Peyer's patch (tissue), 4 donors: ENCODE measurements around the gene TTC21A. TPM values are rescaled to one million over a fixed set of nuclear protein-coding genes. Genes with fewer than 3 reads are reported as not detected.

Experiments used
- DNase-seq, 3 donors: peaks; one replicate each; pipeline ENCODE4 v3.0.0-alpha.2; 2017 to 2019
- H3K27ac ChIP-seq, 4 donors: fragments of 200-600 bp; sonication (generic); one replicate each; pipeline ENCODE4 v1.5.1; 2016 to 2019
- H3K27me3 ChIP-seq, 2 donors: fragments of 200-600 bp; sonication (generic); one replicate each; pipeline ENCODE4 v1.5.1; 2019
- H3K36me3 ChIP-seq, 3 donors: fragments of 200-600 bp; sonication (generic); one replicate each; pipeline ENCODE4 v1.5.1; 2016 to 2019
- H3K4me1 ChIP-seq, 4 donors: fragments of 200-600 bp; sonication (generic); one replicate each; pipeline ENCODE4 v1.5.1; 2016 to 2019
- H3K4me3 ChIP-seq, 4 donors: fragments of 200-600 bp; sonication (generic); 1 replicate in 3 of 4; 2 replicates in 1 of 4; pipeline ENCODE4 v1.5.1; 2016 to 2019; ENCODE audit warnings: mild to moderate bottlenecking in 1 of 4
- H3K9me3 ChIP-seq, 4 donors: fragments of 200-600 bp; sonication (generic); one replicate each; pipeline ENCODE4 v1.5.1; 2016 to 2019; ENCODE audit warnings: mild to moderate bottlenecking in 1 of 4
- POLR2A ChIP-seq, 2 donors: fragments of 450-650 bp; IDR thresholded peaks; one replicate each; pipeline ENCODE4 v1.5.1; 2017; ENCODE audit warnings: antibody characterized with exemption in 2 of 2, mild to moderate bottlenecking in 2 of 2, moderate library complexity in 2 of 2
- small RNA-seq, 2 donors: library from RNA; depleted of rRNA; stranded (forward); fragments of <200 nt; gene quantifications; one replicate each; pipeline ENCODE3, GENCODE V24; 2016
- total RNA-seq, 4 donors: library from RNA; depleted of rRNA; stranded (reverse); fragments of >200 nt; gene quantifications; one replicate each; pipeline ENCODE4 v1.1.0, GENCODE V29; 2016
- TF ChIP-seq, protein P1 (sequence below), 6 experiments: fragments of 450-650 bp in 4 of 6; fragments of 200-600 bp in 2 of 6; sonication (generic) in 1 of 6; IDR thresholded peaks; one replicate each; pipeline ENCODE4 v1.5.1; 2017 to 2019; ENCODE audit warnings: antibody characterized with exemption in 6 of 6, mild to moderate bottlenecking in 3 of 6, moderate library complexity in 1 of 6

The TTC21A gene
- total RNA-seq, 4 donors from 2014 or later: 8.4 to 41.3 (median 19.1) TPM

GRCh38 chr3:39186692-39187151, 79.2 kb downstream of the TTC21A start:
- no peak overlapping the region for H3K27ac ChIP-seq
- H3K27me3 ChIP-seq: no peaks in the 10 kb centered on the region
- H3K4me3 ChIP-seq: no peak overlapping the region
- H3K36me3 ChIP-seq: no peaks in the 10 kb centered on the region
- H3K4me1 ChIP-seq: no peaks in the 10 kb centered on the region
- no peak for TF ChIP-seq POLR2A (IDR thresholded peaks at IDR 0.05)
- TF ChIP-seq, protein P1, sequence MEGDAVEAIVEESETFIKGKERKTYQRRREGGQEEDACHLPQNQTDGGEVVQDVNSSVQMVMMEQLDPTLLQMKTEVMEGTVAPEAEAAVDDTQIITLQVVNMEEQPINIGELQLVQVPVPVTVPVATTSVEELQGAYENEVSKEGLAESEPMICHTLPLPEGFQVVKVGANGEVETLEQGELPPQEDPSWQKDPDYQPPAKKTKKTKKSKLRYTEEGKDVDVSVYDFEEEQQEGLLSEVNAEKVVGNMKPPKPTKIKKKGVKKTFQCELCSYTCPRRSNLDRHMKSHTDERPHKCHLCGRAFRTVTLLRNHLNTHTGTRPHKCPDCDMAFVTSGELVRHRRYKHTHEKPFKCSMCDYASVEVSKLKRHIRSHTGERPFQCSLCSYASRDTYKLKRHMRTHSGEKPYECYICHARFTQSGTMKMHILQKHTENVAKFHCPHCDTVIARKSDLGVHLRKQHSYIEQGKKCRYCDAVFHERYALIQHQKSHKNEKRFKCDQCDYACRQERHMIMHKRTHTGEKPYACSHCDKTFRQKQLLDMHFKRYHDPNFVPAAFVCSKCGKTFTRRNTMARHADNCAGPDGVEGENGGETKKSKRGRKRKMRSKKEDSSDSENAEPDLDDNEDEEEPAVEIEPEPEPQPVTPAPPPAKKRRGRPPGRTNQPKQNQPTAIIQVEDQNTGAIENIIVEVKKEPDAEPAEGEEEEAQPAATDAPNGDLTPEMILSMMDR (IDR thresholded peaks at IDR 0.05): no peak
- no peaks in the 10 kb centered on the region for H3K9me3 ChIP-seq
- DNase-seq: peak in 1 of 3 donors; percentile 42

DNA sequence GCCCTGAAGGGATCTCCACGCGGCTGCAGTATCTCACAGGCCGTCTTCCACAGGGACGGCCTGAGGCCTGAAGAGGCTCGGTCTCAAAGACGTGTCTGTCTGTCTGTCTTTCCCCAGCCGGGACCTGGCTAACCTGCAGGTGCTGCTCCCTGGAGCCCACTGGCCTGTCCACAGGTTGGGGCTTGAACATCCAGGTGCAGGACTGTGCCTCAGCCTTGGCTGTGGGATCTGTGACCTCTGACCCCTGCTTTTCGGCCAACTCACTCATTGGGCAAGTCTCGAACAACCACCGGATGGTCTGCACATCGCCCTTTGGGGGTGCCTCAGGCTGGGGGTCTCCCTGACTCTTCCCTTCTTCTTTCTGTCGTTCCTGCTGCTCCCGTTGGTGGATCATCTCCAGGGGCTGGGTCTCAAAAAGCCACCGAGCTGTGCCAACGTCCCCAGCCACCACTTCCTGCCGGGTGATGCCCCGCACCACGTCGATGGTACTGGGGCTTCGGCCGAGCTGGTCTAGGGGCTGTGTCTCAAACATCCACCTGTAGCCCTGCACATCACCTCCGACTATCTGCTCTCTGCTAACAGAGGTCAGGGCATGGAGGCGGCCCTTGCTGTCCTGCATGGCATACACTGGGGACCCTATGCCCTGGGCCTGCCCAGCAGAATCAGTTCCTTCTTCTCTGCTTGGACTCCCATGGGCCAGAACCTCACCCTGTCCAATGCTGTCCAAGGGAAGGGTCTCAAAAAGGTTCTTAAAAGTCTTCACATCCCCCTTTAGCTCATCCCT, 80.1 kb downstream of the TTC21A start:
- H3K27me3 ChIP-seq: no peaks in the 10 kb centered on the region

More for the DNA sequence above, 80.1 kb downstream of the TTC21A start:
- no peaks in the 10 kb centered on the region for H3K9me3 ChIP-seq
- TF ChIP-seq, protein P1 (IDR thresholded peaks at IDR 0.05): no peak
- TF ChIP-seq POLR2A (IDR thresholded peaks at IDR 0.05): no peak
- H3K4me3 ChIP-seq: no peak overlapping the region
- no peaks in the 10 kb centered on the region for H3K36me3 ChIP-seq
- H3K4me1 ChIP-seq: no peaks in the 10 kb centered on the region
- no peak overlapping the region for H3K27ac ChIP-seq
- peak in 1 of 3 donors; percentile 34 for DNase-seq

Small RNAs within 50 kb of the gene (small RNA-seq; reads per million reads assigned to genes)
- 0 reads per million in 2 donors for gene RF00017

Other genes starting within 250 kb of the TTC21A start
- 1 to 10 TPM in 1 of 4 donors, under 1 TPM in 2, not detected in 1; 0.28 to 1.7 (median 0.67) TPM for gene SCN11A, start 55.7 kb upstream of the TTC21A start, total RNA-seq
- gene WDR48, start 55.7 kb upstream of the TTC21A start, total RNA-seq: 10 to 100 TPM; 24.2 to 35.5 (median 31.2) TPM
- gene GORASP1, start 53 bp upstream of the TTC21A start, total RNA-seq: 100 to 1,000 TPM in 3 of 4 donors, 10 to 100 TPM in 1; 85.8 to 145 (median 128) TPM
- gene CSRNP1, start 45.9 kb downstream of the TTC21A start, total RNA-seq: 10 to 100 TPM; 19.0 to 40.5 (median 29.4) TPM
- gene XIRP1, start 84.9 kb downstream of the TTC21A start, total RNA-seq: under 1 TPM in 1 of 4 donors, not detected in 3; 0.76 TPM
- gene CX3CR1, start 172.4 kb downstream of the TTC21A start, total RNA-seq: not detected
- gene CCR8, start 222.0 kb downstream of the TTC21A start, total RNA-seq: not detected